CD4-positive, alpha-beta T cell treated with Interleukin-4 for 4 hours (primary cell): Measurements from ENCODE around the gene DGKA.
"Not testable (repeated sequence)": the region's sequence is repeated elsewhere in the genome, so short reads cannot be mapped to it uniquely, and the experiment has no call there.

Experiments used
- DNase-seq: peaks from one replicate; pipeline ENCODE4 v3.0.0-alpha.2; 2020

DGKA gene

DNA sequence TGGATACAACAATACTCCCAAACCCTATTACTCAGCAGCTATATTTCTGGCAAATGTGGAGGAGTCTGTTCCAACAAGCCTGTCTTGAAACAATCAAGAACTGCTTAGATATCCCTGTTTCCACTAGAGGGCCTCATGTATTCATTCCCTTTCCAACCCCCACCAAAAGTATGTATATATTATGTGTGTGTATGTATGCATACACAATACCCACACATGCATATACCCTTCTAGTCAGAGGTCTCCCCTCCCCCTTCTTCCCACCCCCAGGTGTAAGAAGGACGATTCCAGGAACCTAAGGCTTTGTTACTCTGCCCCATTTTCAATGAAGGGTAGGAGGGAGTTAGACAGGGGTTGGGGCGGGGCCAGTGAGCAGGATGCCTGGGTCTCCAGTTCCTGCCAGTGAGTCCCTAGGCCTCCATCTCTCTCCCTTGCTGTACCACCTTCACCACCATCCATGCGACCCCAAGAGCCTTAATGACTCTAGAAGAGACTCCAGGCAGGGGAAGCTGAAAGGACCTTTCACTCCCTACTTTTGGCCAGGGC, at the start of gene DGKA:
Gene DGKA (plus strand): TSS at position 392 of the 546 bp plus-strand sequence. CDS start 5,342 bp downstream, outside the sequence.
- DNase-seq: peak; percentile 69

- DNase-seq: no peak
Observed at GRCh38 chr12:55885113-55885512, 45.8 kb upstream of the DGKA start.

- DNase-seq: no peak
Observed at GRCh38 chr12:55891310-55891709, 39.7 kb upstream of the DGKA start.

DNA sequence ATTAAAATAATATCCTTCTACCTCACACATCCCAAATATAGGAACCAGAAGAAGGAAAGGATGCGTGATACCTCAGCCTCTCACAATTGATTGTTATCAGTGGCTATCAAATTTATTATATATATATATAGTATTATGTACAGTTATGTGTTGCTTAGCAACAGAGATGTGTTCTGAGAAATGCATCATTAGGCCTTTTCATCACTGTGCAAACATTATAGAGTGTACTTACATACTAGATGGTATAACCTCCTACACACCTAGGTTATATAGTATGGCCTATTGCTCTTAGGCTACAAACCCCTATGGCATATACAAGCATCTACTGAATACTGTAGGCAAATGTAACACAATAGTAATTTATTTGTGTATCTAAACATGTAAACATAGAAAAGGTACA, 37.2 kb upstream of the DGKA start:
- DNase-seq: no peak

DNA sequence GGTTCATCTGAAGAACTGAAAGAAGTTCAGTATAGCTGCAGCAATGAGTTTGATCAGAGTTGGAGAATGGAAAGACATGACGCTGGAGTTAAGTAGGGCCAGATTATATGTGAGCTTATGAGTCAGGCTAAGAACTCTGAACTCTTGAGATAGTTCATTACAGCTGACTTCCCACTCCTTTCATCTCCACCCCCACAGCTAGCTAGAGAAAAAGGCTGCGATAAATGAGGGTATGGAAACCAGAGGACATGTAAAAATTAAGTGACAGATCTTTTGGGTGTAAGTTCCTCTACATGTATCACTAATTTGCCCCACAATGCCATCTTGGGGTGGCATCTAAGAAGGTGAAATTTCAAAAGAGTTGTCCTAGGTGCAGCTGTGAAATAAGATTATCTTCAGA, 31.9 kb upstream of the DGKA start:
- DNase-seq: no peak

- no peak for DNase-seq
Observed at GRCh38 chr12:55901881-55902490, 29.0 kb upstream of the DGKA start.

- no peak for DNase-seq
Observed at GRCh38 chr12:55906056-55906455, 24.9 kb upstream of the DGKA start.

DNA sequence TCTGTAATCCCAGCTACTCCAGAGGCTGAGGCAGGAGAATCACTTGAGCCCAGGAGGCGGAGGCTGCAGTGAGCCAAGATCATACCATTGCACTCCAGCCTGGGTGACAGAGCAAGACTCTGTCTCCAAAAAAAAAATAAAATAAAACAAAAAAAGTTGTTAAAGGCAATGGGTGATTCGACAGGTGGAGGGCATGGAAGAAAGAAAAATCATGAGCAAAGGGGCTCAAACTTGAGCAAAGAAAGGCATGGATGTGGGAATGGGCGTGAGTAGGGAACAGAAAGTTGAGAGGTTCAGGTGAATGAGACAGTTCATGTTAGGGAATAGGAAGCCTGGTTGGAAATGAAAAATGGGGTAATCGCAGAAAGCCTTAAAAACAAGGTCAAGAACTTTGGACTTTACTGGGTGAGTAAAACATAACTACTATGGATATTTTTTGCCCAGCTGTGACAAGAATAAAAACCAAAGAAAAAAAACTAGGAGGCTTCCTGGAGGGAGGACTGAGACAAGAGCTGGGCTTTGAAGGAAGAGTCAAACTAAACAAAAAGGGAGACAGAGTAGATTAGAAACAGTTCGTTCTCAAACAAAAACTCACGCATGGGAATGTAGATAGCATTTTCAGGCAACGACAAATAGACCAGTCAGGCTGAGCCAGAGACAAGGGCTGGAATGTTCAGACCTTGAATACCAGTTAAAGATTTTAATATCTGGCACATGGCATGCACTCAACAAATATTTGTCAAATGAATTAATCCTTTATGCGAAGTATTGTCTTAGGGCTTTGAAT, 22.0 kb upstream of the DGKA start:
- DNase-seq: no peak

DNA sequence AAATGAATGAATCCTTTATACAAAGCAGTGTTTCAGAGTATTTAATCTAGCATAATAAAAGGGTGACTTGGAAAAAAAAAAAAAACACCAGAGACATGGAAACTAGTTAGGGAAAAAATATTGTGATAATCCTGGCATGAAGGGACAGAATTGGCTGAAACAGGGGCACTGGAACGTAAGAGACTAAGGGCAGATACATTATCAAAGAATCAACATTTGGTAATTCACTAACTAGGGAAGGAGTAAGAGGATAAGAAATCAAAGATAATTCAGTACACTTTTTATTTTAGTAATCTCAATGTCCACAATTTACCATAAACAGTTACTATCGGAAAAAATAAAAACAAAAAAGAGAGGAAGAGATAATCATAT, 21.5 kb upstream of the DGKA start:
- DNase-seq: no peak

DNA sequence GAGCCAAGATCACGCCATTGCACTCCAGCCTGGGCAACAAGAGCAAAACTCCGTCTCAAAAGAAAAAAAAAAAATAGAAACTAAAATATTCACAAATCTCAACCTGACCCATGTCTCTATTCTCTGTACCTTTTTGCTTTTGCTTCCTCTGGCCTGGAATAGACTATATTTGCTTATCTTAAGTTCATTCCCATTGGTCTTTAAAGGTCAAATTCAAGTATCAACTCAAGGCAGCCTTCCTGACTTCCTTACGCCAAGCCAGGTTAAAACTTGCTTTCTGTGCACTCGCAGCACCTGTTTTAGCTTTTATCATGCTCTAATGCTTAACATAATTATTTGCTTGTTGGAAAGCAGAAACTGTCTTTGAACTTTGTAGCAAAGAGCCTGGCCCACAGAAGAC, 18.1 kb upstream of the DGKA start:
- DNase-seq: no peak

- no peak for DNase-seq
Observed at GRCh38 chr12:55915482-55915859, 15.5 kb upstream of the DGKA start.

DNA sequence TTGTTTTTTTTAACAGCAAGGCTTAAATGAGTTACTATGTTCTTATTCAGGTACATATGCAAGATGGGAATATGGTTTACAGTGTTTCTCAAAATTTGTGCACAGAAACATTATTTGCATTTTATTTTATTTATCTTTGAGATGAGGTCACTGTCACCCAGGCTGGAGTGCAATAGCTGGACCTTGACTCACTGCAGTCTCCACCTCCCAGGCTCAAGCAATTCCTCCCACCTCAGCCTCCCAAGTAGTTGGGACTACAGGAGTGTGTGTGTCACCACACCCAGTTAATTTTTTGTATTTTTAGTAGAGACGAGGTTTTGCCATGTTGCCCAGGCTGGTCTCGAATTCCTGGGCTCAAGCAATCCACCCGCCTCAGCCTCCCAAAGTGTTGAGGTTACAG, 11.9 kb upstream of the DGKA start:
- not testable (repeated sequence) for DNase-seq

DNA sequence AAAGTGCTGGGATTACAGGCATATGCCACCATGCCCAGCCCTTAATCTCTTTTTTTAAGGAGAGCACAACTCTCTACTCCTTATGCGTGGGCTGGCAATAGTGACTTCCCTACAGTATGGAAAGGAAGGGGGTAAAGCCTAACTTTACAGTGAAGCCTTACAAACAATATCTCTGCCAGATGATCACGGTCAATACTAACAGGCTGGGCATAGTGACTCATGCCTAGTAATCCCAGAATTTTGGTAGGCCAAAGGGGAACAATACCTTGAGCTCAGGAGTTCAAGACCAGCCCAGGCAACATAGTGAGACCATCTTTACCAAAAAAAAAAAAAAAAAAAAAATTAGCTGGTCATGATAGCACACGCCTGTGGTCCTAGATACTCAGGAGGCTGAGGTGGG, 8.8 kb upstream of the DGKA start:
- no peak for DNase-seq

DNA sequence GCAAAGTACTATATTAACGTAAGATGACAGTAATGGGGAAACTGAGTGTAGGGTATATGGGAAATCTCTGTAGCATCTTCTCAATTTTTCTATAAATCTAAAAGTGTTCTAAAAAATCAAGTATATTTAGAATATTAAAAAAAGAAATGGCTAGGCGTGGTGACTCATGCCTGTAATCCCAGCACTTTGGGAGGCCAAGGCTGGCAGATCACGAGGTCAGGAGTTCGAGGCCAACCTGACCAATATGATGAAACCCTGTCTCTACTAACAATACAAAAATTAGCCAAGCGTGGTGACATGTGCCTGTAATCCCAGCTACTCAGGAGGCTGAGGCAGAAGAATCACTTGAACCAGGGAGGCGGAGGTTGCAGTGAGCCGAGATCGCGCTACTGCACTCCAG, 7.3 kb upstream of the DGKA start:
- not testable (repeated sequence) for DNase-seq

- no peak for DNase-seq
Observed at GRCh38 chr12:55925371-55925770, 5.6 kb upstream of the DGKA start.

DNA sequence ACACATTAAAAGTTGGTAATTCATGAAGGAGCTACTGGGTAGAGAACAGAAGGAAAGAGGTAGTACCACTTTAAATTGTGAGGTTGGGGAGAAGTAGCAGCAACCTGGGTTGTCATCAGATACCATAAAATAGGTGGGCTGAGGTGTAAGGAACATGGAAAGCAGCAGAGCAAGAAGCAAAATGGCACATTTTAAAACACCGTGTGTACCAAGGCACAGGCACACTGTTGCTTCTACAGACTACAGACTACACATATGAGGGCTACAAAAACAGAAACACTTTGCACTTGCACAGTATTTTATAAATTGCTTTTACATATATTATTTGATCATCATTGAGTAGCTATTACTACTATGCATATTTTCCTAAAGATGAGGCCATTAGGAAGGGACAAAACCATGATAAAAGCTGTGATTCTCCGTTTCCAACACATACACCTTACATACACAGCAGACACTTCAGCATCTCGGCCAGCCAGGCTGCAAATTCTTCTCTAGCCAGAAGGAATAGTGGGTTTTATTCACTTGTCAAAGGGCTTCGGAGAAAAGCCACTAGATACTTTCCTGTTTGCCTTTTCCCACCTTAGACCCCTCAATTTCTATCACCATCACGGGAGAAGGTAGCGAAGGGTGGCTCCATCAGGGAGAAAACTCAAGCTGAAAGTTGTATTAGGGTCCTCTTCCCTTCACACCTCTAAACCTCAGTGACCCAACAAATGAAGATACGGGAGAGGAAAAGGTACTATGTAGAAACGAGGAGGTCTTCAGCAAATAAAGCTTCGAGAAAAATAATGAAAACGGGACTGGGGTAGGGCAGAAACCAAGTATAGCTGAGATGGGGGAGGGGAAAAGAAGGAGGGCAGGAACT, 4.9 kb upstream of the DGKA start:
- DNase-seq: no peak

GRCh38 chr12:55926738-55927587, 4.0 kb upstream of the DGKA start:
- peak; percentile 92 for DNase-seq

GRCh38 chr12:55927588-55928502, 3.1 kb upstream of the DGKA start, which contains the start of gene PYM1:
Gene PYM1 (minus strand): TSS chr12:55927894. CDS start chr12:55927761, 133 bp downstream.
- DNase-seq: peak; percentile 84

GRCh38 chr12:55929306-55929791, 1.6 kb upstream of the DGKA start:
- DNase-seq: peak; percentile 94

DNA sequence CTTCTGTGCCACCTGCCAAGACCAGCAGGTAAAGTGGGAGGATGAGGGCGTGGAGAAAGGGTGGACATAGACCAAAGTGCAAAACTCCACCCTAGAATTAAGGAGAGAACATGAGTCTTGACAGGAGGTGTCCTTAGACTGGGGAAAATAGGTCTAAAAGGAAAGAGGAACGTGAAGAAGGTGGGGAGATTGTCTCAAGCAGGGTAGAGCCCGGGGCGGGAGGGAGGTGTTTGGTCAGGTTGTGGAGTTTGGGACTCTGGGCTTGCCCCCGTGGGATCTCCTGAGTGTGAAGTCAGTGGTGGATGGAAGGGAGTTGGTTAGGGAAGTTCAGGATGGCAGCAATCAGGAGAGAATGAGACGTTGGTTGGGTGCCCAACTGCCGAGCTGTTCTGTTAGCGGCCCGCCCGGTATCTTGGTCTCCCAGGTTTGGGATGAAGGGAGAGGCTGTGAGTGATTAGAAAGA, 386 bp downstream of the DGKA start:
- DNase-seq: no peak
